HG02588 (cell line): ENCODE data around the gene MGA.
A peak's percentile ranks its signal among the peaks of the same experiment; 100 is the strongest.

ENCODE experiments used
- ATAC-seq: cut with Tn5 transposase; IDR thresholded peaks from one replicate; pipeline ENCODE4 v1.9.1; 2021; ENCODE audit warnings: mild to moderate bottlenecking, moderate library complexity; ENCODE audit not compliant: unreplicated experiment

MGA gene

DNA sequence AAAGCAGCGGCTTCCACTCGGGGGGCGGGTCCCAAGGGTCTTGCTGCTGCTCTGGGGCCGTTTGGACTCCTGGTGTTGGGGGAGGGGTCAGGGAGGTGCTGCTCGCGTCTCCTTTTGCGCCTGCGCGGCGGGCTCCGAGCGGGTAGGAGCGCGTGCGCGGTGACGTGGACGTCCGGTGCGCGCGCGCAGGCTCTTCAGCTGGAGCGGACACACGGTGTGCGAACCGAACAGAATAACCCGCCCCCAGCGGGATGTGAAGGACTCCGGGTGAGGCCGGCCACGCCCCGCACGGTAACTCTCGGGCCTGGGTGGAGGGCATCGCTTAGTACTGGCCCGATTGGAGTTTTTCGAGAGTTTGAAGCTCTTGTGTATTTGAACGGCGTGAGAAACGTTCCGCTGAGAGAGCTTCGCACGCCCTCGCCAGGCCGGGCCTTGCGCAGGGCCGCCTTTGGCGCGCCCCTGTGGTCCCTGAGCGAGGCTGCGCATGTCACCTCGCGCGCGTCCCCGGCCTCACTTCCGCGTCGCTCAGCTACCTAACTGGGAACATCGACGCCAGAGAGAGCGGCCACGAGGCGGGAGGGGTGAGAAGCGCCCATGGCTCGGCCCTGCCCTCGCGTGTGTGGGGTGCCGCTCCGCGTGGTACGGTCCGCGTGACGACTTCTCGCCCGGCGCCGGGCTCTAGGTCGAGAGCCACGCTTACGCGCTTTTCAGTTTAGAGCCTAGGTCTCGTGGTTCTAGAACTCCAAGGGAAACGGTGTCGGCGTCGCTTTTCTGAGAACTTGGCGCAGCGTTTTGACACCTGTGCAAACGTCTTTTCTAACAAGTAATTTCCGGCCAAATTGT is at the start of gene MGA:
MGA (plus strand) TSS at position 171 of the 843 bp plus-strand sequence.
- ATAC-seq: peak; percentile 73

DNA sequence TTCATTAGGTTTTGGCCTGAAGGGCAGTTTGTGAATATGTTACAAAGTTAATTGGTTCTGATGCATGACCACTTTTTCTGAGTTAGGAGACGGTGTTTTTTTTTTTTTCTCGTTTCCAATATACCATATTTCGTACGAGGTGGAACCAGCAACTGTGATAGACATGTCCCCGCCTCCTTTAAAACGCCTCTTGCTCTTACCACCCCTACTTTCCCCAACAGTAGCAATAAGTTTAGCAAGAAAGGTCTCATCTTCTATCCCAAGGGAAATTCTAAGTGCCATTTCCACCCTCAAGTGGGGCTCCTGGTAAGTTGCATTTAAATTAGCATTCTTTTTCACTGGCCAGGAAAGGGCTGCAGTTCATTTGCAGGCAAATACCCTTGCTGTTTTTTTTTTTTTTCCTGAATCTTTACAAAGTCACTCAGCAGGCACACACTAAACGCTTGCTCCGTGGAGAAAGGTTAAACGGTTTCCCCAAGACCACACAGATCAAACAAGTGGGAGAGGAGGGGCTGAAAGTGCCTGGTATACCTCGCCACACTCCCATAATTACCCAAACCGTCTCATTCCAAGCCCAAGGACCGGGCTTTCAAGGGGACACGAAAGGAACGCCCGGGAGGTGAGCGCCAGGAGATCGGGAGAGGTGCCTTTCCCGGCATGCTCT is 39.5 kb upstream of the MGA start:
- ATAC-seq: no peak

DNA sequence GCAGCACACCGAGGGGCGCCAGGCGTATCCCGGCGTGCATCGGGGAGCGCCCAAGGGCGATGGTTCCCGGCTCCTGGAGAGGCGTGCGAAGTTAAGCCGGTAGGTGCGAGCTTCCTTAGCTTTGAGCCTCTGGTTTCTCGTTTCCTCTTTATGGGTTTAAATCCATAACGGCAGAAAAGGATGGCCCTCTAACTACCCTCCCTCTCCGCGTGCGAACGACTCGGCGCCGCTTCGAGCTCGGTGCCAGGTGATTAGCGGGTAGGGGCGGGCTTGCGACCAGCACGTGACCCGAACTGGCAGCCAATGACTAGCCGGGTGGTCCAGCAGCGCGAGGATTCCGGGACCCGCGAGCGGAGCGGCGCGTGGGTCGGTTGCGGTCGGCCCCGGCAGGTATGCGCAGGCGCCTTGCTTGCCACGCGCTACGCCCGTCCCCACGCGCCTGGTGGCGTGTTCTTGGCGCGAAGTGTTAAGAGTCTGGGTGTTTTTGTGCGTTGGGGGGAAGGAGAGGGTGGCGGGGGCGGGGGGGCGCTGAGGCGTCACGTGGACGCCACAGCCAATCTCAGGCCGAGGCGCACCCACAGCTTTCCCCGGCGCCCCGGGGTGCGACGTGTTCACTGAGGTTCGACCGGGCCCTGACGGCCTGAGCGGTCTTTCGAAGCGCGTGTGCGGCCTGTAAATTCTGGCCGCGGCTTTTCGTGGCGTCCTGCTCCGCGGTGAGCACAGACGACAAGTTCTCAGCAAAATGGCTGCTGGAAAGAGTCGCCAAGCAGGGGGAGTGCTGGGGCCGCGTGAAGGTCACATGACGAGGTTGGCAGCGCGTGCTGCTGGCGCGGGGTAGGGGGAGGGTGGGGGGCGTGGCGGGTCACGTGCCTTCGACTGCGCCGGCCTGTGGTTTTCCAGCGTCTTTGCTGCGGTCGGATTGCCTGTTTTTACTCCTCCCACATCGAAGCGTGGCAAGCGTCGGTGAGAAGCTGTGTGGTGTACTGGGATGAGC is 38.7 kb upstream of the MGA start:
- ATAC-seq: peak; percentile 55

DNA sequence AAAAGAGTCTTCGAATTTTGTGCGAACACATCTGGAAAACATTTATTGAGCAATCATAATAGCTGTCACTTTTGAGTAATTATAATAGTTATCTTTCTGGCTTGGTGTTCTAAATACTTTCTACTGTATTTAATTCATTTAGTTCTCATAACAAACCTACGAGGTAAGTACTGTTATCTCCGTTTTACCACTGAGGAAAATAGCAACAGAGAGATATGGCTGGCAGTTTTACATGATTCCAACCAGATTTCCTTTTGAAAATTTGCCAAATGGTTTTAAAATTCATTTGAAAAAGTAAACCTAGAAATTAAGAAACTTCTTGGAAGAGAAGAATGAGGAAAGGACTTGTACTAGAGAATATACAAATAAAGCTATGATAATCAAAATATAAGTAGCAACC is 37.3 kb upstream of the MGA start:
- ATAC-seq: no peak

DNA sequence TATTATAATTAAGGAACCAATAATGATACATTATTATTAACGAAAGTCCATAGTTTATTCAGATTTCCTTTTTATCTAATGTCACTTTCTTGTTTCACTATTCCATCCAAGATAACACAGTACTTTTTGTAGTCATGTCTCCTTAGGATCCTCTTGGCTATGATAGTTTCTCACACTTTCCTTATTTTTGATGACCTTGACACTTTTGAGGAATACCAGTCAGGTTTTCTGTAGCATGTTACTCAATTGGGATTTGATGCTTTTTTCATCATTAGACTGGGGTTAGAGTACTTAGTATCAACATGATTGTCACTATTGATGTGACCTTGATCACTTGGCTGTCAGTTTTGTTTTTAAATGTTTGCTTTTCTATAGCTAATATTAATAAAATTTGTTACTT is 33.0 kb upstream of the MGA start:
- no peak for ATAC-seq

DNA sequence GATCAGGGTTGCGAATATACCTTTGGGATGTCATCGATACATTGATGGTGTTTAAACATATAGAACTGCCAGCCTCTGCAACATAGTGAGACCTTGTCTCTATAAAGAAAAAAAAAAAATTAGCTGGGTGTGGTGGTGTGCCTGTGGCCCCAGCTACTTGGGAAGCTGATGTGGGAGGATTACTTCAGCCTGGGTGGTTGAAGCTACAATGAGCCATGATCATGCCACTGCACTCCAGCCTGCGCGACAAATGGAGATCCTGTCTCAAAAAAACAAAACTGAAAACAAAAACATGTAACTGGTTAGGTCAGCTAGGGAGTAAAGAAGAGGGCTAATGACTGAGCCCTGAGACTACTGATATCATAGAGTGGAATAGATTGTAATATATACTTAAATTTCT is 30.7 kb upstream of the MGA start:
- no peak for ATAC-seq

DNA sequence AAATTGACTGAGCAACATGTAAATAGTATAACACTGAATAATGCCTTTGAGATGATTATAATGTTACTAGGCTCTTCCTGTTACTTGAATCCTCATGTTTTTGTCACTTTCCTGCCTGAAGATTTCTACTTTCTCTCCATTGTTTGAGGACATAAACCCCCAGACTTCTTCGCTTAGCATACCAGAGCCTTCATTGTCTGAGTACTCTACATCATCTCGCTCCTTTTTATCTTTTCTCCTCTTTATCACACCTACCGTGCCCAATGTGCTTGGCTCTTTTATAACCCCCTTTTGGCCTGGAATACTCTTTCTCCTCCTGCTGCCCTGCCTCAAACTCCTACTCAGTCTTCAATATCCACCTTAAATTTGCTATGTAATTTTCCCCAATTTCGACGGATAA is 30.3 kb upstream of the MGA start:
- no peak for ATAC-seq

DNA sequence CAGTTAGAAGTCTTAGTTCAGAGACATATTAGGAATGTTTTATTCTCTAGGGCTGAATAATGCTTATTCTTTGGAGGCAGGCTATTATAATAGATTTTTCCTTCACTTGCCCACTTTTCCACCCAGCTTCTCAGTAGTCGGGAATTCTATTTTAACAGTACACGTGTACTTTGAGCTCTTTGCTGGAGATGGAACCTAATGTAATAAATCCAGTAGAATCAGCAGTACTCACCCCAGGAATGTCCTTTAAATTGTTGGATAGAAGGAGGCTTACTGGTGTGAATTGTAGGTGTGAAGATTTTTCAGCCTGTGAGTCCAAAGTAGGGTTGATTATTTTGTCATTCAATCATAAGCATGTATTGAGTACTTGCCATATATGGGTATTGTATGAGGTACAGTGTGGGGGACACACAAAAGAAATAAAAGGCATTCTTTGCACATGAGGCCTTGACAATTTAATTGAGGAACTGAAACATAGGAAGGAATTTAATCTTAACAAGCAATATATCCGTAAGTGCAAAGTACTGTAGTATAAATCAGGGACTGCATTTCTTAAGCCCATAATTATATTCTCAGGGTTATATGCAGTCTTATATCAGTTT is 29.5 kb upstream of the MGA start:
- no peak for ATAC-seq

DNA sequence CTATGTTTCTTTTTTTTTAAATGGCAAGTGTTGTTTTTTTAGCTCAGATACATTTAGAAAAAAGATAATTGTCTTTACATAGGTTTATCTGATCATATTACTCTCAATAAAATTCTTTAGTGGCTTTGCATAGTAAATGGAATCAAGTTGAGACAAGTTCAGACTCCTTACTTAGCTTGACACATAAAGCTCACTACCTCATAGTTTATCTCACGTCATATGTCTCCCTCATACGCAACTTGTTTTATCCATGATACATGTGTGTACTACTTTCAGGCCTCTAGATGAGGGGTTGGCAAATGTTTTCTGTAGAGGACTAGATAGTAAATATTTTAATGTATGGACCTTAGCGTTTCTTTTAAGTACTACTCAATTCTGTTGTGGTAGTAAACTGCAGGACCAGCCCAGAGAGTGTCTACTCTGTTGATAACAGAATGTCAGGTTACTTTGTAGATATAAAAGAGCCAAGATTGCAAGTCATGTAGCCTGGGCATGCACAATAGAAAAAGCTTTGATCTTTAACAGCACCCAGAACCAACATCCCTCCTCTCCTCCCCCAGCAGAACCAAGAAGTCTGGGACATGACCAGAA is 28.2 kb upstream of the MGA start:
- no peak for ATAC-seq

DNA sequence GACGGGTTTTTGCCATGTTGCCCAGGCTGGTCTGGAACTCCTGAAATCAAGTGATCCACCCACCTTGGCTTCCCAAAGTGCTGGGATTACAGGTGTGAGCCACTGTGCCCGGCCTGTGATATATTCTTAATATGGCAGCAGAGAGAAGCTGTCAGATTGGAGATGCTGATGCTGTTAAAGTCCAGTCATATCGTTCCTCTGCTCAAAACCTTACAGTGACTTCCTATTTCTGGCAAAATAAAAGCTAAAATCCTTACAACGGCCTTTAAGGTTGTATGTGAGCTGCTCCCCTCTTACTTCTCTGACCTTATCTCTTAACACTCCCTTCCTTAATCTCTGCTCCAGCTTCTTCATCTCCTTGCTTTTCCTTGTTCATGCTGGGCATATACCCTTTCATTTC is 26.6 kb upstream of the MGA start:
- no peak for ATAC-seq

DNA sequence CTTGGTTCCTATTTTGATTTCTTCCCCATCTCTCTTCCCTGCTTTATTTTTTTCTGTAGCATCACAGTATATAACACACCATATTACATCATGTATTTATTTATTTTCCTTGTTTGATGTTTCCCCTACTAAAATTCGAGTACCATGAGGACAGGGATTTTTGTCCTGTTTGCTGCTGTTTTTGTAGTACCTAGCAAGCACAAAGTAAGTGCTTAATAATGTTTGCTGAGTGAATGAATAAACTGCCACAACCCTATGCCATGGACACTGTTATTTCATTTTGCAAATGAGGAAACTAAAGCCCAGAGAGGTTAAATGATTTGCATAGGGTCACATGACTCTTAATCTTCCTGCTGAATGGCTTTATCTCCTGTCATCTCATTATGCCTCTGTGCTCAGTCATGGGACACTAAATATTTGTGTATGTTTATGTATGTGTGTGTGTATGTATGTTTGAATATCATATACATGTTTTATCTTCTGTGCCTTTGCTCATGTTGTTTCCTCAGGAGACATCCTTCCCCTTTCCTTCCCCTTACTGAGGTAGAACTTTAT is 26.1 kb upstream of the MGA start:
- no peak for ATAC-seq

DNA sequence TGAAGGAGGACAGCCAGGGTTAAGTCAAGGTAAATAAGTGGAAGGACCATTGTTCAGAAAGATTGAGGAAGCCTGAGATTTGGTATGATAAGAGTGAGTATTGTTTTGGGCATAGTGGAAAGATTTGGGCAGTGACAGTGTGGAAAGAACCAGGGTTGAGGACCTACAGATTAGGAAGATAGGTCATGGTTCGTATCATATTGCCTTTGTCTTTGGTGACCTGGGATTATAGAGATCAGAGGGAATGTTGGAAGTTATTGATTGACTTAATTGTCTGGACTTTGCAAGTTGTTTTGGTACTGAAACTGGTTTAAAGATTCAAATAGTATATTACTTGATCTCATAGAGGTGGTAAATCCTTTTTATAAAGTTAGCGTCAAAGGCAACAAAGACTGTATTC is 23.1 kb upstream of the MGA start:
- no peak for ATAC-seq

DNA sequence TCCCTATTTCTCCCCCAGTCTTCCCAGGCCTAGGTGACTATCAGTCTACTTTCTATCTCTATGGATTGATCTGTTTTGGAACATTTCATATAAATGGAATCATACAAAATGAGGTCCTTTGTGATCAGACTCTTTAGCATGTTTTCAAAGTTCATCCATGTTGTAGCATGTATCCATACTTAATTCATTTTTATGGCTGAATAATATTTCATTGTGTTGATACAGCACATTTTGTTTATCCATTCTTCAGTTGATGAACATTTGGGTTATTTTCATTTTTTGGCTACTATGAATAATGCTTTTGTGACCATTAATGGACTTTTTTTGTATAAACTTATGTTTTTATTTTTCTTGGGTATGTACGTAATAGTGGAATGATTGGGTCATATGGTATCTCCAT is 19.2 kb upstream of the MGA start:
- no peak for ATAC-seq

DNA sequence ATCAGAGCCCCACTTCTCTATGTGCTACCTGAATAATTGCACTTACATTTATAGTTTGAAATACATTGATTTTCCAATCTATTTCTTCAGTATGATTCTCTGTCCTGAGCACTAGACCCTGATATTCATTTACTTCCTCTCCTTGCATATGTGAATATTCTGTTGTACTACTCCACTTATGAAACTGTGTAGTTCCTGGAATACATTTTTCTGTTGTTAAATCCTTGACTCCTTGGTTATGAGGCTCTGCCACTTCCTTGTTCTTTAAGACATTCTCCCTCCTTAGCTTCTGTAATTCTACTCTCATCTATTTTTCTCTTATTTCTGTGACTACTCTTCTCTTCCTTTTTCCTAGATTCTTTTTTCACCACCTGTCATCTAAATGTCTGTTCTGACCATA is 12.9 kb upstream of the MGA start:
- ATAC-seq: no peak

DNA sequence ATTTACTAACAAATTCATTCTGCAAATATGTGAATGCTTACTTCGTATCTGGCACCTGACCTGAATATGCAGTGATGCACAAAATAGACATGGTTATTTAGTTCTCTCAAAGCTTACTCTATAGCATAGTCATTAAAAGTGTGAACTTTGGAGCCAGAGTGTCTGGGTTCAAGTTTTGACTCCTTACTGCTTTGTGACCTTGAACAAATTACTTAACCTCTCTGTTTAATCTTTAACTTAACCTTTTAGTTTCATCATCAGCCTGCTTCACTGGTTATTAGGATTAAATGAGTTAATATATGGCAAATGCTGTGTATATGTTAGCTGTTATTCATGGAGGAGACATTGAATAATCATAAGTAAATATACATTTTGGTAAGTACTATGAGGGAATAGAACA is 12.1 kb upstream of the MGA start:
- ATAC-seq: no peak

DNA sequence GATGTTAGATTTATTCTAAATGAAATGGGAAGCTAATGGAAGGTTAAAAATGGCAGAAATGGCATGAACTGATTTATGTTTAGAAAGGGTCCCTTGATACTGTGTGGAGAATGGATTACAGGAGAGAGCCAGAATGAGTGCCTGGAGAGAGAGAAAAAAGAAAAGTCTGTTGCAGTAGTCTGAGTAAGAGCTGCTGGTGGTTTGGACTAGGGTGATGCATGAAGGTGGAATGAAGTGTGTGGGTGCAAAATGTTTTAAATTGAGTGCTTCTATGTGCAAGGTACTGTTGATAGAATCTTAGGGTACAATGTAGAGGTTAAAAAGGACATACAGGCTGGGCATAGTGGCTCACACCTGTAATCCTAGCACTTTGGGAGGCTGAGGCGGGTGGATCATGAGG is 11.4 kb upstream of the MGA start:
- no peak for ATAC-seq

DNA sequence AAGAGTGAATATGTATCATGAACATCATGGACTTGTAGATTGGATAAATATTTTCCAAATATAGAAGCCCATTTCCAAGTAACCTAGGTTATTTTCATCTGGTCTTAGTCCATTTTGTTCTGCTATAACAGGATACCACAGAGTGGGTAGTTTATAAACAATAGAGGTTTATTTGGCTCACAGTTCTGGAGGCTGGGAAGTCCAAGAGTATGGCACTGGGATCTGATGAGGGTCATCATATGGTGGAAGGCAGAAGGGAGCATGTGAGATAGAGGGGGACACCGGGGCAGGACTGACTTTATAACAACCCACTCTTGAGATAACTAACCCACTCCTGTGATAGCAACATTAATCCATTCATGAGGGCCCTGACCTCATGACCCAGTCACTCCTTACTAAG is 9.4 kb upstream of the MGA start:
- no peak for ATAC-seq

DNA sequence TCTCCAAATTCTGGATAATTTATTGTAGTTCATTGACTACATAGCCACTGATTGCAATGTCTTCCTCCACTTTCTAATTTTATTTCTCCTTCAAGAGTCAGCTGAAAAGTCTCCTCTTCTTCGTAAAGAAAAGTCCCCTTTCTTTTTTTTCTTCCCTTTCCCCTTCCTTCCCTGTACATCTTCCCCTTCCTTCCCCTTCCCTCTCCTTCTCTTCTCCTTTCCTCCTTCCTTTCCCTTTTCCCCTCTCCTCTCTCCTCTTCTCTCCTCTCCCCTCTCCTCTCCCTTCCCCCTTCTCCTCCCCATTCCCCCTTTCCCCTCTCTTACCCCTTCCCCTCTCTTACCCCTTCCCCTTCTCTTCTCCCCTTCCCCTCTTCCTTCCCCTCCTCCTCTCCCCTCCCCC is 8.8 kb upstream of the MGA start:
- no peak for ATAC-seq

DNA sequence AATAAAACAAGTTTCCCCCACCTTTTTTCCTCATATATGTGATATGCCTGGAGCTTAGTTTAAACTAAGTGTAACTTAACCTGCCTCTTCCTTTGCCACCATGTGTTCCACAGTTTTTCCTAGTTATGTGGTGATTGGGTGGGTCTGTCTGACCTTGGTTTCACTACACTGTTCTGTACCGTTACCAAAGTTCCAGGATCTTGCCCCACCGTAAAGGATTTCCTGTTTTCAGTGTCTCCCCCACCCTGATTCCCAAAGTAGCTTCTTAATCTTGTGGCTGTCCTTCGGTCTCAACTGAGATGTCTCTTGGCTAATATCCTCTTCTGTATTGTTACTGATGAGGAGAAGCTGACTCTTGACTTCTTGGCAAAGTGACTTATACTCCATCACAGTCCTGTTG is 6.4 kb upstream of the MGA start:
- ATAC-seq: no peak

DNA sequence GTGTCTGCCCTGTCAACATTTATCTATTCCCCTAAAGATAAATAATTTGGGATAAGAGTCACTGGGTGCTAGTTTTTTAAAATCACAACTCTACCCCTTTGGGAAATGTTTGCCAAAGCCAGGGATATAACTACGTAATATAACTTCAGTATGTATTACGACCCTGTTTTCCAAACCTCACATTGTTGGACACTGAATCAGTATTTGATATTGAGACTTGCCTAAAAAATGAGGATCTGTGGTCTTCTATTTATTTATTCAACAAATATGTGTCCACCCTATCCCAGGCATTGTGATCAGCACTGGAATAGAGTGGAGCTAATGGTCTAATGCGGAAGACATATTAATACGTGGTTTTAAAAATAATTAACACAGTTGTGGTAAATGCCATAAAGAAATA is 4.5 kb upstream of the MGA start:
- ATAC-seq: no peak
